HEK293 (cell line): ENCODE results near the gene AUP1.
A peak's percentile ranks its signal among the peaks of the same experiment; 100 is the strongest.

Experiments
- ATF2 ChIP-seq: fragments of 450-650 bp; formaldehyde crosslinking; IDR thresholded peaks from 2 replicates; pipeline ENCODE4 v1.5.1; 2016; ENCODE audit warnings: missing biosample characterization, missing genetic modification characterization, low read depth
- CTCF ChIP-seq: fragments of 450-650 bp; formaldehyde crosslinking; IDR thresholded peaks from 2 replicates; pipeline ENCODE4 v1.5.1; 2016; ENCODE audit warnings: missing biosample characterization, missing genetic modification characterization
- PBX3 ChIP-seq: sonication (generic); formaldehyde crosslinking; IDR thresholded peaks from 2 replicates; pipeline ENCODE4 v1.8.1; 2022; ENCODE audit warnings: mild to moderate bottlenecking, moderate library complexity, missing genetic modification reagents
- REST ChIP-seq: fragments of 450-650 bp; formaldehyde crosslinking; IDR thresholded peaks from 2 replicates; pipeline ENCODE4 v1.5.1; 2016; ENCODE audit warnings: missing biosample characterization, missing genetic modification characterization
- SP2 ChIP-seq: fragments of 450-650 bp; formaldehyde crosslinking; IDR thresholded peaks from 2 replicates; pipeline ENCODE4 v1.5.1; 2016; ENCODE audit warnings: missing biosample characterization, missing genetic modification characterization
- ZBTB17 ChIP-seq: fragments of 450-650 bp; formaldehyde crosslinking; IDR thresholded peaks from 2 replicates; pipeline ENCODE4 v1.5.1; 2016; ENCODE audit warnings: missing biosample characterization, missing genetic modification characterization
- ZFP69B ChIP-seq: fragments of 450-650 bp; formaldehyde crosslinking; IDR thresholded peaks from 2 replicates; pipeline ENCODE4 v1.5.1; 2016; ENCODE audit warnings: missing biosample characterization, missing genetic modification characterization
- ZIC2 ChIP-seq: fragments of 450-650 bp; formaldehyde crosslinking; IDR thresholded peaks from 2 replicates; pipeline ENCODE4 v1.5.1; 2016; ENCODE audit warnings: missing biosample characterization, missing genetic modification characterization
- ZNF239 ChIP-seq: fragments of 450-650 bp; formaldehyde crosslinking; IDR thresholded peaks from 2 replicates; pipeline ENCODE4 v1.5.1; 2016; ENCODE audit warnings: missing biosample characterization, missing genetic modification characterization
- ZNF423 ChIP-seq: fragments of 450-650 bp; formaldehyde crosslinking; IDR thresholded peaks from 2 replicates; pipeline ENCODE4 v1.5.1; 2016; ENCODE audit warnings: missing biosample characterization, missing genetic modification characterization

- TF ChIP-seq ZNF423 (tag by site-specific recombination): no peak
- TF ChIP-seq CTCF (tag by site-specific recombination): no peak
- no peak for TF ChIP-seq PBX3 (CRISPR knock-in tag)
- TF ChIP-seq ZBTB17 (tag by site-specific recombination): no peak
- no peak for TF ChIP-seq ATF2 (tag by site-specific recombination)
- no peak for TF ChIP-seq ZNF239 (tag by site-specific recombination)
- TF ChIP-seq SP2 (tag by site-specific recombination): no peak
- TF ChIP-seq ZFP69B (tag by site-specific recombination): no peak
- TF ChIP-seq REST (tag by site-specific recombination): no peak
- peak; percentile 27; the same call in 1 of the 2 replicates for TF ChIP-seq ZIC2 (tag by site-specific recombination)
These were observed 34.7 kb upstream of the AUP1 start for GRCh38 chr2:74564222-74564621.
